MCF 10A (cell line): ENCODE data around the gene CIBAR2. TPM values are rescaled to one million over a fixed set of nuclear protein-coding genes. Genes with fewer than 3 reads are reported as not detected.

Experiments used
- BruUV-seq: library from RNA; stranded (reverse); fragments of 400-500 nt; replicated peaks from 2 replicates; lab custom pipeline; 2021; lab: Mats Ljungman, UMichigan
- CTCF ChIA-PET: fragments of 300-600 bp; sonication (Branson Sonifier 250); formaldehyde crosslinking; extraction: SDS; loops from one replicate; lab custom pipeline; 2021; ENCODE audit warnings: antibody characterized with exemption, inconsistent platforms; lab: Yijun Ruan, JAX
- POLR2A ChIA-PET: fragments of 300-600, 350-650 bp; sonication (Branson Sonifier 250); formaldehyde crosslinking; extraction: SDS; loops from one replicate; lab custom pipeline; 2020; ENCODE audit warnings: antibody characterized with exemption, inconsistent platforms; lab: Yijun Ruan, JAX
- DNase-seq: peaks from one replicate; pipeline ENCODE4 v3.0.0-alpha.2; 2018; ENCODE audit not compliant: unreplicated experiment
- H3K27ac Mint-ChIP-seq: one replicate; pipeline ENCODE4 v1.8.0; 2022; ENCODE audit warnings: mild to moderate bottlenecking, low read depth, mixed read lengths; ENCODE audit not compliant: unreplicated experiment
- H3K27me3 Mint-ChIP-seq: one replicate; pipeline ENCODE4 v1.8.0; 2022; ENCODE audit warnings: mixed read lengths; ENCODE audit not compliant: insufficient read depth, unreplicated experiment
- H3K36me3 Mint-ChIP-seq: one replicate; pipeline ENCODE4 v1.8.0; 2022; ENCODE audit warnings: mild to moderate bottlenecking, moderate library complexity, mixed read lengths; ENCODE audit not compliant: insufficient read depth, unreplicated experiment
- H3K4me1 Mint-ChIP-seq: one replicate; pipeline ENCODE4 v1.8.0; 2022; ENCODE audit warnings: mixed read lengths; ENCODE audit not compliant: insufficient read depth, unreplicated experiment
- H3K4me3 Mint-ChIP-seq: one replicate; pipeline ENCODE4 v1.8.0; 2022; ENCODE audit warnings: mild to moderate bottlenecking, moderate library complexity, mixed read lengths; ENCODE audit not compliant: unreplicated experiment
- H3K9me3 Mint-ChIP-seq: one replicate; pipeline ENCODE4 v1.8.0; 2022; ENCODE audit warnings: mixed read lengths; ENCODE audit not compliant: unreplicated experiment
- CTCF ChIP-seq: fragments of 200-600 bp; IDR thresholded peaks from one replicate; pipeline ENCODE4 v1.8.0; 2022; ENCODE audit warnings: antibody characterized with exemption, mild to moderate bottlenecking; ENCODE audit not compliant: unreplicated experiment
- intact Hi-C: fragments of 100-400 bp; cut with micrococcal nuclease; formaldehyde crosslinking; loops from 2 replicates; pipeline ENCODE4 v1.14.1; 2022
- total RNA-seq: library from RNA; stranded (reverse); gene quantifications from 2 replicates; pipeline ENCODE4 v1.2.3, GENCODE V29; 2022

The CIBAR2 gene
- total RNA-seq, 1 experiment from 2014 or later: not detected

GRCh38 chr16:85142771-85143211 lies 30.5 kb upstream of the CIBAR2 start:
- intact Hi-C loops: no loop called here
- Mint-ChIP-seq H3K4me3 (no peak overlapping the region), H3K27me3 (peaks cover 25% of the 10 kb centered on the region), H3K36me3 (no peaks in the 10 kb centered on the region), H3K27ac (no peak overlapping the region), H3K4me1 (peaks cover 12% of the 10 kb centered on the region), H3K9me3 (no peaks in the 10 kb centered on the region)
- ChIA-PET CTCF (no interaction called here), POLR2A (interaction anchor here (0.6 kb wide), 3 partner anchors 12 to 24 kb away, joined by 3 read pairs; no protein-coding TSS in a partner anchor)
- no TSS peak for BruUV-seq
- no peak for TF ChIP-seq CTCF
- DNase-seq: no peak

GRCh38 chr16:85142129-85142513 lies 29.8 kb upstream of the CIBAR2 start:
- BruUV-seq: no TSS peak
- no peak overlapping the region for H3K27ac Mint-ChIP-seq
- intact Hi-C loops: no loop called here
- no peak for TF ChIP-seq CTCF
- H3K36me3 Mint-ChIP-seq: no peaks in the 10 kb centered on the region
- no peak for DNase-seq
- ChIA-PET CTCF (interaction anchor here (1.1 to 1.2 kb wide), 2 partner anchors 13 to 27 kb away, joined by 3 to 7 read pairs; no protein-coding TSS in a partner anchor), POLR2A (no interaction called here)
- H3K4me1 Mint-ChIP-seq: peaks cover 16% of the 10 kb centered on the region
- peaks cover 31% of the 10 kb centered on the region for H3K27me3 Mint-ChIP-seq
- H3K4me3 Mint-ChIP-seq: no peak overlapping the region
- H3K9me3 Mint-ChIP-seq: no peaks in the 10 kb centered on the region

GRCh38 chr16:85141491-85142128 lies 29.3 kb upstream of the CIBAR2 start:
- Mint-ChIP-seq H3K27me3 (peaks cover 31% of the 10 kb centered on the region), H3K4me3 (no peak overlapping the region), H3K27ac (no peak overlapping the region), H3K9me3 (no peaks in the 10 kb centered on the region), H3K4me1 (peaks cover 16% of the 10 kb centered on the region), H3K36me3 (no peaks in the 10 kb centered on the region)
- ChIA-PET POLR2A (no interaction called here), CTCF (interaction anchor here (1.1 to 1.2 kb wide), 2 partner anchors 13 to 27 kb away, joined by 3 to 7 read pairs; no protein-coding TSS in a partner anchor)
- no TSS peak for BruUV-seq
- no peak for DNase-seq
- no peak for TF ChIP-seq CTCF
- intact Hi-C loops: no loop called here

- Mint-ChIP-seq H3K4me1 (peaks cover 16% of the 10 kb centered on the region), H3K4me3 (no peak overlapping the region), H3K9me3 (no peaks in the 10 kb centered on the region), H3K27me3 (peaks cover 31% of the 10 kb centered on the region), H3K36me3 (no peaks in the 10 kb centered on the region), H3K27ac (no peak overlapping the region)
- intact Hi-C loops: no loop called here
- no peak for DNase-seq
- no TSS peak for BruUV-seq
- ChIA-PET CTCF (interaction anchor here (0.5 to 0.8 kb wide), 4 partner anchors 12 to 239 kb away, joined by 3 to 4 read pairs (median 4); no protein-coding TSS in a partner anchor), POLR2A (interaction anchor here (0.6 to 1.1 kb wide), 3 partner anchors 9 to 283 kb away, joined by 3 to 6 read pairs (median 3); no protein-coding TSS in a partner anchor)
- TF ChIP-seq CTCF: no peak
These were observed 28.3 kb upstream of the CIBAR2 start for GRCh38 chr16:85140455-85141012.
